T-helper 17 cell (primary cell): ENCODE measurements around the gene IL33. TPM values are rescaled to one million over a fixed set of nuclear protein-coding genes. Genes with fewer than 3 reads are reported as not detected.

Experiments used
- ATAC-seq: fragments of 150-1000 bp; cut with Tn5 transposase; 2 replicates; pipeline ENCODE4 v1.10.0; 2021; ENCODE audit warnings: mild to moderate bottlenecking, moderate library complexity
- DNase-seq, 3 donors: peaks; one replicate each; pipeline versions ENCODE4 v3.0.0 to v3.0.0-alpha.2; 2020 to 2021
- H3K9me3 ChIP-seq: one replicate; pipeline ENCODE4 v1.7.0; 2013; ENCODE audit warnings: low read length, mild to moderate bottlenecking; ENCODE audit not compliant: control insufficient read depth, poor library complexity, severe bottlenecking
- H3K27ac Mint-ChIP-seq: one replicate; pipeline ENCODE4 v1.8.0; 2022; ENCODE audit warnings: mild to moderate bottlenecking, moderate library complexity, mixed read lengths
- H3K27me3 Mint-ChIP-seq: one replicate; pipeline ENCODE4 v1.8.0; 2022; ENCODE audit warnings: mixed read lengths
- H3K36me3 Mint-ChIP-seq: one replicate; pipeline ENCODE4 v1.8.0; 2022; ENCODE audit warnings: low read depth, mixed read lengths
- H3K4me1 Mint-ChIP-seq: one replicate; pipeline ENCODE4 v1.8.0; 2022; ENCODE audit warnings: mild to moderate bottlenecking, mixed read lengths
- H3K4me3 Mint-ChIP-seq: one replicate; pipeline ENCODE4 v1.8.0; 2022; ENCODE audit warnings: mild to moderate bottlenecking, moderate library complexity, mixed read lengths
- total RNA-seq, 4 donors: library from RNA in 2 of 4; stranded (reverse) in 2 of 4; gene quantifications; one replicate each; pipeline ENCODE4 v1.2.3 and lab custom pipeline; 2022 to 2026

Gene IL33
- total RNA-seq, 2 donors from 2014 or later: not detected

DNA sequence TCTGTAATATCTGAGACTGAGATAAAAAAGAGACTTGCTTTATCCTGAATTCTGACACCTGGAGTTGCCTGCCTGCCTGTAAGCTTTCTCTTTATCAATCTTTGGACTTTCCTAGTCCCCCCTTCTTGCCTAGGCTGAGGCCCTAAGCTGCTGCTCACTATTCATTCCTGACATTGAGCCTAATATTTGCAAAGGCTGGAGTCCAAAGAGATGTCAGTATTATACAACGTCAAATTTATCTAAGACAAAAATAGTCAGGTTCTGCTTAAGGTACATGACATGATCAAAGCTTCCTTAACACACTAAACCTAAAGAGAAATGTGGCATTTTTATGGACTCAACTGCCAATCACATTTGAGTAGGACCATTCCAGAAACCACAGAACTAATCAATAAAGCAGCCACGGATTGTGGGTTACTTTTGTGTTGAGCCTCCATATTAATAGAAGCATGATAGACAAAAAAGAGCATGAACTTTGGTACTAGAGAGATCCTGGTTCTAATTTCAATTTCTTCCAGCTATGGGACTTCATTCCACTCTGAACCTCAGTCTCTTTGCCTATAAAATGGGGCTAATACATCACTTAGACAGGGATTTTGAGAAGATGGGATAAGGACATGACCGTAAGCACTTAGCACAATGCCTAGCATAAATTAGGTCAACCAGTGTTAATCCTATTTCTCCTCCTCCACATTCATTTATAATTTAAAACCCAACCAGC, 56.1 kb downstream of the IL33 start:
- Mint-ChIP-seq H3K36me3 (no peaks in the 10 kb centered on the region), H3K27me3 (peaks cover 22% of the 10 kb centered on the region), H3K4me3 (no peak overlapping the region), H3K27ac (no peak overlapping the region), H3K4me1 (no peaks in the 10 kb centered on the region)
- ATAC-seq: no peak
- H3K9me3 ChIP-seq: no peaks in the 10 kb centered on the region
- no peak for DNase-seq

- Mint-ChIP-seq H3K27me3 (peaks cover 18% of the 10 kb centered on the region), H3K4me3 (no peak overlapping the region), H3K27ac (no peak overlapping the region), H3K4me1 (no peaks in the 10 kb centered on the region), H3K36me3 (no peaks in the 10 kb centered on the region)
- no peak for DNase-seq
- ATAC-seq: no peak
- H3K9me3 ChIP-seq: no peaks in the 10 kb centered on the region
Measured at GRCh38 chr9:6272229-6272598, 56.6 kb downstream of the IL33 start.

GRCh38 chr9:6277417-6277816, 61.8 kb downstream of the IL33 start:
- no peaks in the 10 kb centered on the region for H3K36me3 Mint-ChIP-seq
- H3K27me3 Mint-ChIP-seq: no peaks in the 10 kb centered on the region
- H3K9me3 ChIP-seq: no peaks in the 10 kb centered on the region
- DNase-seq (no peak), ATAC-seq (no peak)
- H3K27ac Mint-ChIP-seq: no peak overlapping the region
- H3K4me3 Mint-ChIP-seq: no peak overlapping the region
- no peaks in the 10 kb centered on the region for H3K4me1 Mint-ChIP-seq

GRCh38 chr9:6301858-6302257, 86.3 kb downstream of the IL33 start:
- Mint-ChIP-seq H3K36me3 (no peaks in the 10 kb centered on the region), H3K27me3 (peaks cover 10% of the 10 kb centered on the region), H3K4me3 (no peak overlapping the region), H3K4me1 (no peaks in the 10 kb centered on the region), H3K27ac (no peak overlapping the region)
- no peaks in the 10 kb centered on the region for H3K9me3 ChIP-seq
- DNase-seq (no peak), ATAC-seq (no peak)

GRCh38 chr9:6302417-6302816, 86.8 kb downstream of the IL33 start:
- Mint-ChIP-seq H3K27me3 (peaks cover 12% of the 10 kb centered on the region), H3K27ac (no peak overlapping the region), H3K4me3 (no peak overlapping the region), H3K36me3 (no peaks in the 10 kb centered on the region), H3K4me1 (no peaks in the 10 kb centered on the region)
- DNase-seq (no peak), ATAC-seq (no peak)
- no peaks in the 10 kb centered on the region for H3K9me3 ChIP-seq

- Mint-ChIP-seq H3K4me1 (no peaks in the 10 kb centered on the region), H3K36me3 (no peaks in the 10 kb centered on the region), H3K4me3 (no peak overlapping the region), H3K27me3 (peaks cover 12% of the 10 kb centered on the region), H3K27ac (no peak overlapping the region)
- no peak for ATAC-seq
- no peaks in the 10 kb centered on the region for H3K9me3 ChIP-seq
- DNase-seq: no peak
Measured at GRCh38 chr9:6304232-6304631, 88.6 kb downstream of the IL33 start.

- DNase-seq (no peak), ATAC-seq (no peak)
- Mint-ChIP-seq H3K27ac (no peak overlapping the region), H3K4me3 (no peak overlapping the region), H3K4me1 (no peaks in the 10 kb centered on the region), H3K27me3 (peaks cover 12% of the 10 kb centered on the region), H3K36me3 (no peaks in the 10 kb centered on the region)
- H3K9me3 ChIP-seq: no peaks in the 10 kb centered on the region
Measured at GRCh38 chr9:6305954-6306563, 90.5 kb downstream of the IL33 start.

Other genes starting within 250 kb of the IL33 start
- 10 to 100 TPM; 30.4 to 32.2 TPM for gene RANBP6, start 200.2 kb upstream of the IL33 start, total RNA-seq
- not detected for gene TPD52L3, start 112.6 kb downstream of the IL33 start, total RNA-seq
- 100 to 1,000 TPM; 120 to 136 TPM for gene UHRF2, start 197.4 kb downstream of the IL33 start, total RNA-seq